OCI-LY3 (cell line): ENCODE measurements around the gene EYS.

ENCODE experiments used
- CTCF ChIP-seq: fragments of 200-600, 300-600 bp; sonication (generic); IDR thresholded peaks from 2 replicates; pipeline ENCODE4 v1.5.1; 2014; ENCODE audit warnings: antibody characterized with exemption, low read length, low read depth
- EZH2phosphoT487 ChIP-seq: fragments of 200-600 bp; shearing (Covaris generic); IDR thresholded peaks from 2 replicates; pipeline ENCODE4 v1.6.1; 2018; ENCODE audit warnings: antibody characterized with exemption, mixed run types, low read depth

- TF ChIP-seq CTCF (no peak), EZH2phosphoT487 (no peak)
These were observed 811.1 kb downstream of the EYS start for GRCh38 chr6:64895945-64896344.
